Heart left ventricle (tissue), 16 donors: ENCODE measurements around the gene STRN4. TPM values are rescaled to one million over a fixed set of nuclear protein-coding genes. Genes with fewer than 3 reads are reported as not detected.

Source experiments
- ATAC-seq, 4 donors: fragments of 200-7000 bp; cut with Tn5 transposase; one replicate each; pipeline ENCODE4 v1.9.1; 2020 to 2022; ENCODE audit warnings: moderate library complexity in 4 of 4, mild to moderate bottlenecking in 3 of 4, moderate number of reproducible peaks in 1 of 4
- DNase-seq, 5 donors: peaks; one replicate each; pipeline ENCODE4 v3.0.0-alpha.2; 2020
- H3K27ac ChIP-seq, 12 donors: fragments of 200-600 bp; sonication (generic) in 4 of 12; one replicate each; pipeline versions ENCODE4 v1.5.0 to v1.8.0; 2016 to 2022; ENCODE audit warnings: mild to moderate bottlenecking in 2 of 12
- H3K27me3 ChIP-seq, 9 donors: fragments of 200-600 bp; sonication (generic) in 2 of 9; one replicate each; pipeline versions ENCODE4 v1.5.1 to v1.8.0; 2016 to 2022; ENCODE audit warnings: mild to moderate bottlenecking in 3 of 9
- H3K36me3 ChIP-seq, 9 donors: fragments of 200-600 bp; sonication (generic) in 2 of 9; one replicate each; pipeline versions ENCODE4 v1.5.0 to v1.8.0; 2018 to 2022; ENCODE audit warnings: mild to moderate bottlenecking in 2 of 9
- H3K4me1 ChIP-seq, 12 donors: fragments of 200-600 bp; sonication (generic) in 4 of 12; one replicate each; pipeline versions ENCODE4 v1.5.0 to v1.8.0; 2016 to 2022; ENCODE audit warnings: mild to moderate bottlenecking in 3 of 12
- H3K4me3 ChIP-seq, 12 donors: fragments of 200-600 bp; sonication (generic) in 4 of 12; one replicate each; pipeline versions ENCODE4 v1.5.0 to v1.8.0; 2017 to 2022; ENCODE audit warnings: mild to moderate bottlenecking in 9 of 12, moderate library complexity in 4 of 12
- H3K9me3 ChIP-seq, 12 donors: fragments of 200-600 bp; sonication (generic) in 4 of 12; one replicate each; pipeline versions ENCODE4 v1.5.0 to v1.8.0; 2016 to 2022; ENCODE audit warnings: mild to moderate bottlenecking in 1 of 12
- POLR2A ChIP-seq, 2 donors: fragments of 450-650 bp; IDR thresholded peaks; one replicate each; pipeline ENCODE4 v1.6.1; 2017; ENCODE audit warnings: antibody characterized with exemption in 2 of 2, mild to moderate bottlenecking in 2 of 2, moderate library complexity in 2 of 2
- WGBS, 4 donors: extraction: QIAGEN DNeasy Blood & Tissue Kit in 2 of 4; methylation state at CpG; one replicate each; pipeline versions ENCODE4 v1.1.5 to v1.1.7; 2013 to 2018; 5-methylcytosine and 5-hydroxymethylcytosine counted together
- intact Hi-C, 10 donors: fragments of 100-400 bp; cut with DNase I; formaldehyde crosslinking; loops; one replicate each; pipeline versions ENCODE4 v1.11.1 to v1.14.2; 2022
- polyA plus RNA-seq, 2 donors: library from polyadenylated mRNA; stranded (reverse); fragments of 200-250 nt; gene quantifications; one replicate each; pipeline ENCODE4 v1.2.3, GENCODE V29; 2013
- total RNA-seq, 9 donors: library from RNA; depleted of rRNA in 2 of 9; stranded (reverse); fragments of >200 nt in 2 of 9; fragmentation: NEBNext Ultra II Directional in 3 of 9; extraction: Animal tissue kit (Norgen Biotek cat#: 25700) in 3 of 9; gene quantifications; one replicate each; pipeline versions ENCODE4 v1.1.0 to v1.2.4, GENCODE V29; 2016 to 2023
- TF ChIP-seq, protein P1 (sequence below), 12 donors: fragments of 200-600 bp; sonication (generic) in 4 of 12; IDR thresholded peaks; one replicate each; pipeline versions ENCODE4 v1.5.0 to v1.8.0; 2018 to 2022; ENCODE audit warnings: antibody characterized with exemption in 12 of 12, mild to moderate bottlenecking in 5 of 12
- donor health status: ischemic (EF 13 %, LVEDD 7.1; RV severe dilation, severe dysfunction).
- donor health status: healthy with polysubstance abuse.
- donor health status: DM: no; HTN: yes; CAD: no.
- donor health status: DM: no; HTN: no; CAD: no.
- donor health status: ischemic (EF 25% LVEDD 6.9; RV normal size, moderate dysfunction).
- donor health status: ischemic (EF 25% LVEDD 5.7; RV mildly dilated, moderate dysfunction).
- donor health status: healthy.
- donor health status: DM: yes; HTN: yes; CAD: no.
- donor health status: ischemic (EF 35%, LVEDD 5.7; RV mildly dilated, moderate dysfunction).
- donor health status: nonischemic (EF 11% LVEDD 7.7; RV severe dilation, severe dysfunction).
- donor health status: DM: yes; HTN: yes; CAD: no.
- donor health status: PGD.
- donor health status: ischemic (EF 29% LVEDD 5.4; RV normal size, mild dysfunction).
- donor health status: nonischemic (EF 23%, LVEDD 6.1; RV moderate dilation, normal function).

STRN4 gene
- total and polyA plus RNA-seq, 11 donors = 41.0 to 93.6 (median 53.7) TPM

DNA sequence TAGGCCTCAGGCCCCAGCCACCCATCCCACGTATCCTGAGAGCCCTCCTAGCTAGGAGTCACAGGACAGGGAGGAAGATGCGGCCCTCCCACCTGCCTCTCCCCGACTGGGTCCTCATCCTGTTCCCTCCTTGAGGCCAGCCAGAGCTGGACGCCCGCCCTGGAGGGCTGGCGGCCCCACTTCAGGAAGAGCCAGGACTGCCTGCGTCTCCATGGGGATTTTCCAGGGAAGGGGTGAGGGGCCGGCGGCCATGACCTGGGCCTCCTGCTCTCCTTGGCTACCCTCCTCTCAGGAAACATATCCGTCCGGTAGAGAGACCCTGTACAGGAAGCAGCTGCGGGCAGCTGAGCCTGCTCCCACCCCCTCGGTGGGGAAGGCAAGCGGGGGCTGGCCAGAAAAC, 18.0 kb downstream of the STRN4 start:
- Histone ChIP-seq H3K36me3 (peaks cover 0 to 98% (median 93%) of the 10 kb centered on the region in 9 donors), H3K9me3 (no peaks in the 10 kb centered on the region), H3K27me3 (no peaks in the 10 kb centered on the region), H3K4me1 (peaks cover 0 to 62% (median 21%) of the 10 kb centered on the region in 12 donors), H3K4me3 (peak overlapping the region in 3 of 12 donors; percentile 0 to 31 (median 24)), H3K27ac (peak overlapping the region; percentile 39 to 87 (median 71))
- TF ChIP-seq, protein P1, sequence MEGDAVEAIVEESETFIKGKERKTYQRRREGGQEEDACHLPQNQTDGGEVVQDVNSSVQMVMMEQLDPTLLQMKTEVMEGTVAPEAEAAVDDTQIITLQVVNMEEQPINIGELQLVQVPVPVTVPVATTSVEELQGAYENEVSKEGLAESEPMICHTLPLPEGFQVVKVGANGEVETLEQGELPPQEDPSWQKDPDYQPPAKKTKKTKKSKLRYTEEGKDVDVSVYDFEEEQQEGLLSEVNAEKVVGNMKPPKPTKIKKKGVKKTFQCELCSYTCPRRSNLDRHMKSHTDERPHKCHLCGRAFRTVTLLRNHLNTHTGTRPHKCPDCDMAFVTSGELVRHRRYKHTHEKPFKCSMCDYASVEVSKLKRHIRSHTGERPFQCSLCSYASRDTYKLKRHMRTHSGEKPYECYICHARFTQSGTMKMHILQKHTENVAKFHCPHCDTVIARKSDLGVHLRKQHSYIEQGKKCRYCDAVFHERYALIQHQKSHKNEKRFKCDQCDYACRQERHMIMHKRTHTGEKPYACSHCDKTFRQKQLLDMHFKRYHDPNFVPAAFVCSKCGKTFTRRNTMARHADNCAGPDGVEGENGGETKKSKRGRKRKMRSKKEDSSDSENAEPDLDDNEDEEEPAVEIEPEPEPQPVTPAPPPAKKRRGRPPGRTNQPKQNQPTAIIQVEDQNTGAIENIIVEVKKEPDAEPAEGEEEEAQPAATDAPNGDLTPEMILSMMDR (IDR thresholded peaks at IDR 0.05) = no peak
- no peak for TF ChIP-seq POLR2A (IDR thresholded peaks at IDR 0.05)
- ATAC-seq (peak; percentile 14 to 85 (median 44)), DNase-seq (peak in 4 of 5 donors; percentile 63 to 80 (median 74))
- WGBS, 4 donors = 56 to 71% (median 59%) methylated on average over 6 to 14 of the region's 14 CpGs
- intact Hi-C loops = loop anchor here in 5 of 10 donors (1.0 to 2.0 kb wide), 4 partner anchors 13 to 24 kb away; no protein-coding TSS in a partner anchor

DNA sequence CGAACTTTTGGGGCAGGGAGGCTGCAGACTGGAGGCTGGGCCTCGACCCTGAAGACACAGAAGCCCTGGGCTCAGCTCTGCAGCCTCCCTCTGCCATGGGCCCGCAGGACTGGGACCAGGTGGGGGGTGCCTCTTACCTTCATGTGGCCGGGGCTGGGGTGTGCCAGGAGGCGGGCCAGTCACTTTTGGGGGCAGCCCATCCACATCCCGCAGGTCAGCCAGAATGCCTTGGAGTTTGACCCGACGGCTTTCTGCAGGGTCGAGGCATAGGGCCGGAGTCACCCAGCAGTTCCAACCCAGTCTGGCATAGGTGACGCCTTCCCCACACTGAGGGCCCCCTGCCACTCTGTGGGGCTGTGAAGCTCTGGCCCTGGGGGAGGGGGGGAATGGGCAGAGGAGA, 18.5 kb downstream of the STRN4 start:
- TF ChIP-seq, protein P1 (IDR thresholded peaks at IDR 0.05) = no peak
- TF ChIP-seq POLR2A (IDR thresholded peaks at IDR 0.05) = no peak
- 62 to 80% (median 72%) methylated on average over 10 to 11 of the region's 11 CpGs for WGBS, 4 donors
- Histone ChIP-seq H3K4me3 (peak overlapping the region in 6 of 12 donors; percentile 0 to 31 (median 12)), H3K36me3 (peaks cover 2 to 98% (median 93%) of the 10 kb centered on the region in 9 donors), H3K9me3 (no peaks in the 10 kb centered on the region), H3K27ac (peak overlapping the region in 11 of 12 donors; percentile 39 to 87 (median 72)), H3K4me1 (peaks cover 0 to 57% (median 21%) of the 10 kb centered on the region in 12 donors), H3K27me3 (no peaks in the 10 kb centered on the region)
- ATAC-seq = no peak
- DNase-seq = peak in 1 of 5 donors; percentile 41
- intact Hi-C loops = loop anchor here in 5 of 10 donors (1.0 to 2.0 kb wide), 4 partner anchors 13 to 23 kb away; no protein-coding TSS in a partner anchor

DNA sequence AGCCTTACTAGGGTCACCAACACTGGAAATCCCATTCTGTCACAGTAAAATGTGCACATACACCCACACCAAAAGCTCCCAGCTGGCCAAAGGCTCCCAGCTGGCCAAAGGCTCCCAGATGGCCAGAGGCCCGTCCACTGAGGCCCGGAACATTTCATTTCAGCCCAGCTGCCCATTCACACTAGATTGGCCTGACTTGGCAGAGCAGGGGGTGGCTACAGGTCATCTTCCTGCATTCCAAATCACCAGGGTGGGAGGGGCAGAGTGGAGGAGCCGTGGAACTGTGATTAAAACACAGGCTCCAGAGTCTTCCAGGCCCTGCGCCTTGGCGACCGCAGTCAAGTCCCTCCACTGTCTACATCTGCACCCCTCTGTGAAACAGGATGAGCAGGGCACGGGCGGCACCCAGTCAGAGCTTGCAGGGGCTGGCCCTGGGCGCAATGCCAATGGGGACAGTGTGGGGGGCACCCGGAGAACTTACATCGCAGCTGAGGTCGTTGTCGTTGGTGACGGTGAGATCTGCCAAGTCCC, 19.2 kb downstream of the STRN4 start:
- TF ChIP-seq, protein P1 (IDR thresholded peaks at IDR 0.05) = no peak
- TF ChIP-seq POLR2A (IDR thresholded peaks at IDR 0.05) = no peak
- H3K9me3 ChIP-seq = no peaks in the 10 kb centered on the region
- ATAC-seq (no peak), DNase-seq (peak in 2 of 5 donors; percentile 21 to 57)
- peak overlapping the region in 3 of 12 donors; percentile 11 to 31 (median 18) for H3K4me3 ChIP-seq
- peak overlapping the region in 8 of 12 donors; percentile 54 to 87 (median 72) for H3K27ac ChIP-seq
- 48 to 61% (median 56%) methylated on average over 13 to 14 of the region's 14 CpGs for WGBS, 4 donors
- H3K27me3 ChIP-seq = no peaks in the 10 kb centered on the region
- peaks cover 0 to 50% (median 21%) of the 10 kb centered on the region in 12 donors for H3K4me1 ChIP-seq
- intact Hi-C loops = no loop called here
- H3K36me3 ChIP-seq = peaks cover 2 to 98% (median 93%) of the 10 kb centered on the region in 9 donors

DNA sequence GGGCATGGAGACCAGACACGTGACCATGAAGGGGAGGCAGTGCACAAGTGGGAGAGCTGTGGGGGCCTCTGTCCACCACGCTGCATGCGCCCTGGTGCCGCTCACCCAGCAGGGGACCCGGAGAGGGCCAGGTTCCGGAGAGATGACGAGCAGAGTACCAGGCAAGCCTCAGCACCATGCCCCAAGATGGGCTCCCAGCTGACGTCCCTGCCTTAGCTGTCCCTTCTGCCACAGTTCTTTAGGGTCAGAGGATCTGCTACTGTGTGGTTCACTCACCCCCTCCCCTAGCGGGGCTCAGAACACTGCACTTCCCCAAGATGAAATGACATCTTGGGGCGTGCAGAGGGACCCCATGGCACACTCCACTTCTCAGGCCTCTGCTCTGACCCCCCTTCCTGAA, 19.7 kb downstream of the STRN4 start:
- DNase-seq (peak in 2 of 5 donors; percentile 11 to 24), ATAC-seq (no peak)
- Histone ChIP-seq H3K4me3 (no peak overlapping the region), H3K27ac (peak overlapping the region in 5 of 12 donors; percentile 54 to 87 (median 73)), H3K4me1 (peaks cover 0 to 45% (median 21%) of the 10 kb centered on the region in 12 donors), H3K36me3 (peaks cover 2 to 99% (median 93%) of the 10 kb centered on the region in 9 donors), H3K27me3 (no peaks in the 10 kb centered on the region), H3K9me3 (no peaks in the 10 kb centered on the region)
- WGBS, 4 donors = 77 to 88% (median 84%) methylated on average over 10 of the region's 10 CpGs
- no peak for TF ChIP-seq POLR2A (IDR thresholded peaks at IDR 0.05)
- TF ChIP-seq, protein P1 (IDR thresholded peaks at IDR 0.05) = no peak
- intact Hi-C loops = no loop called here
